Skin of body (tissue), 2 donors: ENCODE results near the gene LGALS14. TPM values are rescaled to one million over a fixed set of nuclear protein-coding genes. Genes with fewer than 3 reads are reported as not detected.
"Not testable (repeated sequence)": the region's sequence is repeated elsewhere in the genome, so short reads cannot be mapped to it uniquely, and the experiment has no call there.

Source experiments
- DNase-seq: peaks from one replicate; lab custom pipeline; 2025; lab: John Stamatoyannopoulos, UW
- total RNA-seq: library from RNA; depleted of rRNA; stranded (reverse); fragments of >200 nt; gene quantifications from one replicate; pipeline ENCODE4 v1.2.3, GENCODE V29; 2014

LGALS14 gene
- total RNA-seq, 1 donor from 2014 or later: not detected

DNA sequence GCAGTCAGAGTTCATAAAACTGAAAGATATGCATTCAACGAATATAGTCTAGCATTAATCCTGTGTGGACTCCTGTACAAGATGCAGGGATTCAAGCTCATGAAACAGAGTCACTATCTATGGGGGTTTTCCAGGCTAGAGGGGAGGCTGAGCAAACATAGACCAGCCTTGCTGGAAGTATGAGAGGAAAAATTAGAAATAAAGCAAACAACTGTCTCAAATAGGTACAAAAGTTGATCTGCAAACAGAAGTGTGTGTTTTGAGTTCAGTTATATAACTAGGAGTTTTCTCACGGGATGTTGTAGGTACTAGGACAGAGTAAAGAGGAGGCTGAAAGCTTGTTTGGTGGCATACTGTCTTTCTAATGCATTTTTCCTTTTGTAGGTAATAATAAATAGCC is 8.5 kb upstream of the LGALS14 start:
- DNase-seq: no peak

DNA sequence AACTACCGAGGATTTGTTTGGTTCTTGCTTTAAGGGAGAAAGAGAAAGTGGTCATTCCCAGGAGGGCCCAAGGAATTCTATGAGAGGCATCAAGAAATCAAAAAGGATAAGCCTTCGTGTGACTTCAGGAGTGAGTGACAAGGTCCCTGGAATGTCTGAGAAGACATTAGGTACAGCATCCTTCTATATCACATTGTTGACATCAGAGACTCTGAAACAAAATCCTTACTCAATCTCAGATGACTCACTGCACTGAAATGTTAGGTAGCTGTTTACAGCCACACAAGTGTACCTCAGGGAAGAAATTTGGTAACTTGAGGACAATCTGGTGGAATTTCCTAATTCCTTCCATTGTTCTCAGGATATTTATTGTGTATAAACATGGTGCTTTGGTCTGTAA is 7.9 kb upstream of the LGALS14 start:
- no peak for DNase-seq

DNA sequence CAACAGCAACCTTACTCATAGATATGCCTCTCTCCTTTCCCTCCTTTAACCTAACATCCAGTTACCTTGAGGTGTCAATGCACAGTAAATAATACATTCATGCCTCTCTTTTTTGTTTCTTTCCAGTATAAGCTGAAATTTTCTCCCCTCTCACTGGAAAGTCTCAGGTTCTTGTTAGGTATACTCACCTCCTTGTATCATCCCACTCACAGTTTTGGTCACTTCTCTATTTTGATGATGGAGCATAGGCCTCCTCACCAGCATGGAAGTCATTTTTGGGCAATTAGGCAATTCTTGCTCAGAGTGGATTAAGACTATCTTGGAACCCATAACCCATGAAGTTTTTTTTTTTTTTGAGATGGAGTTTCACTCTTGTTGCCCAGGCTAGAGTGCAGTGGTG is 5.7 kb upstream of the LGALS14 start:
- DNase-seq: no peak

DNA sequence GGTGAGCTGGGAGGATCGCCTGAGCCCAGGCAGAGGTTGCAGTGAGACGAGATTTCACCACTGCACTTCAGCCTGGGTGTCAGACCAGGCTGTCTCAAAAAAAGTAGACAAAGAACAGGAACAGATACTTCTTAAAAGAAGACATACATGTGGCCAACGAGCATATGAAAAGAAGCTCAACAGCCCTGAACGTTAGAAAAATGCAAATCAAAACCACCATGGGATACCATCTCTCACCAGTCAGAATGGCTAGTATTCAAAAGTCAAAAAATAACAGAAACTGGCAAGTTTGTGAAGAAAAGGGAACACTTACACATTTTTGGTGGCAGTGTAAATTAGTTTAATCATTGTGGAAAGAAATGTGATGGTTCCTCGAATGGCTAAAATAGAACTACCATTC is 3.0 kb upstream of the LGALS14 start:
- DNase-seq: no peak

DNA sequence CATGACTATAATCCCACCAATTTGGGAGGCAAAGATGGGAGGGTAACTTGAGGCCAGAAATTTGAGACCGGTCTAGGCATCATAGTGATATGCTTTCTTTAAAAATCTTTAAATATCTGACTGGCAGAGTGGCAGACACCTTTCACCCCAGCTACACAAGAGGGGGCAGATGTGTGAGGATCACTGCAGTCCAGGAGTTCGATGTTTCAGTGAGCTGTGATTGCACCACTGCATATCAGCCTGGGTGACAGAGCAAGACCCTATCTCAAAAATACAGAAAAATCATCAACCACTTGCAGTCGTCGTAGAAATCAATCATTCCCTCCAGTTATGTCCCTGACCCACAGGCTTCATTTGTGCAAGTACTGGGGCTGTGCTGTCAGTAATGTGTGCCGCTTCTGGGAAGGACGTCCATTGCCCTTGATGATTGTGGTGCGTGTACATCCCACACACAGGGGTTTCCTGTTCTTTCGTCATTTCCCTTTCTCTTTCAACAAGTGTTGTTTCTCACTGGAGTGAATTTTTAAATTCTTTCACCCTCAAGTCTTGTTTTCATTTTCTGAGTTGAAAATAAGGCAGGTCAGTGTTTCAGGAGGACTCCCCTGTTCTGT is 1.4 kb downstream of the LGALS14 start:
- DNase-seq: no peak

DNA sequence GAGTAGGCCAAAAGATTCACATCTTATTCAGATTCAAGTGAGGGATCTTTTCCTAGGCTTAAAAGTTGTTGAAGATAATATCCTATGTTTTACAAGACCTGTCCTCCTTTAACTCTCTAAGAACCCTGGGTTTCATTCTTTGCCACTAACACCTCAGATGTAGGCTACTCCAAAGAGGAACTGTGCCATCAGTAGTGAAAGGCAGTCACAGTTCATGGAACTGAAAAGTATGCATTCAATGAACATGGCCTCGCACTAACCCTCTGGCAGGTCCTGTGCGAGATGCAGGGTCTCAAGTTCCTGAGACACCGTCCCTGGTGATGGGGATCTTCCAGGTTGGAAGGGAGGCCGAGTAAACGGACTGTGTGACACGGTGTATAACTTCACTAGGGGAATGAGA is 4.3 kb downstream of the LGALS14 start:
- no peak for DNase-seq

DNA sequence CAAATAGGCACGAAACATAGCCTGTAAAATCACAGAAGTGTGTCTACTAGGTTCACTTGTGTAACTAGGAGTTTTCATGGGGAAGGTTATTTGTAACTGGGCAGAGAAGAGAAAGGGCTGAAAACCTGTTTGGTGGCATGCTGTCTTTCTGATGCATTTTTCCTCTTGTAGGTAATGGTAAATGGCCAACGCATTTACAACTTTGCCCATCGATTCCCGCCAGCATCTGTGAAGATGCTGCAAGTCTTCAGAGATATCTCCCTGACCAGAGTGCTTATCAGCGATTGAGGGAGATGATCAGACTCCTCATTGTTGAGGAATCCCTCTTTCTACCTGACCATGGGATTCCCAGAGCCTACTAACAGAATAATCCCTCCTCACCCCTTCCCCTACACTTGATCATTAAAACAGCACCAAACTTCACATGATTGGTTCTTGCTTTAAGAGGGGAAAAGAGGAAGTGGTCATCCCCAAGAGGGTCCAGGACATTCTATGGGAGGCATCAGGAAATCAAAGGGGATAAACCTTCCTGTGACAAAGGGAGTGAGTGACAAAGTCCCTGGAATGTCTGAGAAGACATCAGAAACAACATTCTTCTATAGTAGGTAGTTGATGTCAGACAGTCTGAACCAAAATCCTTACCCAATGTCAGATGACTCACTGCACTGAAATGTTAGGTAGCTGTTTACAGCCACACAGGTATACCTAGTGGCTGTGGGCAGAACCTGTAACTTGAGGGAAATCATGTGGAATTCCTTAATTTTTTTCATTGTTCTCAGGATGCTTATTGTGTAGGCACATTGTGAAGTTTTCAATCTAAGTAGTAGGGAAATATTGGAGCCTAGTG is 5.0 kb downstream of the LGALS14 start:
- no peak for DNase-seq

DNA sequence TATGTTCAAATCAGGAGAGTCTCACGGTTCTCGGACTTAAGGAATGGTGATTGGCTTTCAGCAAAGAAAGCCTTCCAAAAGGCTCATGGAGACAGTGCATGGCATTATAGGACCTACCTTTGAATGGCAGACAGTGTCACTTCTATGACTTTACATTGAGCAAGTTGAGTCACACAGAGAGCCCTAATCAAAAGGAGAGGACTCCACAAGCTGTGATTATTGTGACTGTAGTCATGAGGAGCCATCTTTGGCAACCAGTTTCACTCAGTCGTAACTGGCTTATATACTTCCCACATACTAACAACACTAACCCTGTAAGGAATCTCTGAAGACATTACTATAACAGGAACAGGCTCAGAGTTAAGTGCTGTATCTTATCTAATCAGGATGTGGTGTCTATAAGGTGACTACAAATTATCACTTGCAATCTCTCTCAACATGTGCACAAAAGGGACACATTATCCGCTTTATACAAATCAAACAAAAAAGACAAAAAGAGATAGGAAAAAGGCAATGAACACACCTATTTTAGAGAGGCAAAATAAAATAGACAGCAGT is 6.1 kb downstream of the LGALS14 start:
- no peak for DNase-seq

DNA sequence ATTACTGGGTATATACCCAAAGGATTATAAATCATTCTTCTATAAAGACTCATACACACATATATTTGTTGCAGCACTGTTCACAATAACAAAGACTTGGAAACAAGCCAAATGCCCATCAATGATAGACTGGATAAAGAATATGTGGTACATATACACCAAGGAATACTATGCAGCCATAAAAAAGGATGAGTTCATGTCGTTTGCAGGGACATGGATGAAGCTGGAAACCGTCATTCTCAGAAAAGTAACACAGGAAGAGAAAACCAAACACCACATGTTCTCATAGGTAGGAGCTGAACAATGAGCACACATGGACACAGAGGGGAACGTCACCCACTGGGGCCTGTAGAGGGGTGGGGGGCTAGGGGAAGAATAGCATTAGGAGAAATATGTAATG is 15.9 kb downstream of the LGALS14 start:
- DNase-seq: not testable (repeated sequence)

DNA sequence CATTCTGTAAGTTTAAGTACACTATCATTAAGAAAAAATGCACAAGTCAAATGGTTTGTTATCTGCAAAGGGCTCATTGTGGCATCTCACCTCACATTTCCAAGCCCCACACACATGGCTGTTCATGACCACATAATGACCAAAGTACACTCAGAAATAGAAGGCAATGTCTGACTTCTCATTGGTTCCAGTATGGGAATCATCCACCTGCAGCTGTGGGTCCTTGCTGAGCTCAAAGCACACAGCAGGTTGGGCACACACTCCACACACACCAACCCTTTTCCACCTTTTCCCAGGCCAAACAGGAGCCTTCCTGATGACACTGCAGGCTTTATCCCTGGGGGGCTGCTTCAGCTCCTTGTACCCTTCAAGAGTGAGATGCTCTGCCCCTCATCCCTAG is 21.7 kb downstream of the LGALS14 start:
- no peak for DNase-seq

DNA sequence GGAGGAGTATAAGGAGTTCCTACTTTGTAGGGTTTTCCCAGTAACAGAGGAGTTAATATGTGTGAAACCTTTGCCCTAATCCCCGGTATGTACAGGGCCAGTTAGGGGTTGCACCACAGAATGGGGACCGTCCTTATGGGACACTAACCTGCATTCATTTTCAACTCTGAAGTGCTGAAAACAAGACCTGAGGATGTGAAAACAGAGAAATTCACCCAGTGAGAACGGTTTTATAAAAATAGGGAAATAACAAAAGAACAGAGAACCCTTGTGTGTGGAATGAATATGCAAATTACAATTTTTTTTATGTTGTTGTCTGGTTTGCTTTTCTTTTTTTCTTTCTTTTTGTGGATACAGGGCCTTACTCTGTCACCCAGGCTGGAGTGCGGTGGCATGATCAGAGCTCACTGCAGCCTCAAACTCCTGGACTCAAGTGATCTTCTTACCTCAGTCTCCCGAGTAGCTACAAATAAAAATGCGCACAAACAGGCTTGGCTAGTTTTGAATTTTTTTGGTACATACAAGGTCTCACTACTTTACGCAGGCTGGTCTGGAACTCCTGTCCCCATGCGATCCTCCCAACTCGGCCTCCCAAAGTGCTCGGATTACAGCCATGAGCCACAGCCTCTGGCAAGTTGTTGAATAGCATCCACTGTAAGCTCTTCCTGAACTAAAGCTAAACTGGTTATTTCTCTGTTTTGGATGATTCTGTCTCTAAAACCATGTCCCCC is 23.0 kb downstream of the LGALS14 start:
- DNase-seq: no peak

DNA sequence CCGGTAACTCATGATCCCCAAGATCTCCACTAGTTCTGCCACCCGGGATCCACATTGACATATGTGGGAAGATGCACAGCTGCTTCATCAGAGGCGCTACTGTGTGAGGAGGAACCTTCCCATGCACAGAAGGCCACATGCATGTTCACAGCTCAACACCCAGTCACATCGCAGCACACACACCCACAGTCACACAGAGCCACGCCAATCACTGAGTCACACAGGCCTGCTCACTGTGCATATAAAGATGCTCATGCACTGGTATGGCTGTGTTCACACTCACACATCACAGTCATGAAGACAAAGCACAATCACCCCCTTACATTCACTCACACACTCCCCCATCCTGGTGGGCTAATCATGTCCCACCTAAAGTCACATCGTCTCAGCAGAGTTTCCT is 23.8 kb downstream of the LGALS14 start:
- no peak for DNase-seq

DNA sequence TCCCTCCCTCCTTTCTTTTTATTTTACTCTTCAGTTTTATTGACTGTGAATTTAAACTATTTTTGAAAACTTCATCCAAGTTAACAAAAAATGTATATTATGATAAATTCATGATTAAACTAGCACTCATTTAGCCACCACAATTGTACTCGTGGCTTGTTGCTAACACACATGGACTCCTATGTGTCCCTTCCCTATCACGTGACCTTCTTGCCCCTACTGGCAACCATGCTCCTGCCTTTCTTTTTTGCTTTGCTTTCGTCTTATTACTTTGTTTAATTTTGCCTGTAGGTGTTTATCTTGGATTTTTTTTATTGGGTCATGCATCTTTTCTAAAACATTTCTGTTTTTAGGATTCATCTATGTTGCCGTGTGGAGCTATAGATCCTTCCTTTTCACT is 25.3 kb downstream of the LGALS14 start:
- no peak for DNase-seq

DNA sequence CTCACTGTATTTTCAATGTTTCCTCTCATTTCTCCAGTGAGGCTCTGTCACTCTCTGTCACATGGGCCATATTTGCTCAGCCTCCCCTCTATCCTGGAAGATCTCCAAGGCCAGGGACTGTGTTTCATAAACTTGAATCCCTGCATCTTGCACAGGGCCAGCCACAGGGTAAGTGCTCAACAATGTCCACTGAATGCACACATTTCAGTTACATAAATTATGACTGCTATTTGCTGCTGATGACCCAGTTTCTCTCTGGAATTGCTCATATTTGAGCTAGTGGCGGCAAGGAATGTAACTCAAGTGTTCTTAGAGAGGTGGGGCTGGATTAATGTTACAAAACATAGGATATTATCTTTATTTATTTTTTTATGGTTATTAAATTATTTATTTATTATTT is 27.4 kb downstream of the LGALS14 start:
- no peak for DNase-seq

DNA sequence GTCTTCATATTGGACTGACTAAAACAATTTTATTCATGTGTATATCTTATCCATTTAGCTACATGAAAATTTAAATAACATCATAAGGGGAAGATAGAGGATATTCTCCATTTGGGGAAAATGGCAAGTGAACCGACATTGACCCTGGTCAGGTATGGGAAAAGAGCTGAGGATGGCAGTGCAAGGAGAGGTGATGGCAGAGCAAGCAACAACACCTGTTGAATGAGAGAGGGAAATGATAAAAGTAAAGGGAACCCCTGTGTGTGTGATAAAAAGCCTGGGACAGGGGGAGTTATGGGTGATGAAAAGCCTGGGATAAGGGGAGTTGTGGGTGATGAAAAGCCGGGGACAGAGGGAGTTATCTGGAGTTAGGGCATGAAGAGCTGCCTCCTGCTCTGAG is 29.6 kb downstream of the LGALS14 start:
- DNase-seq: no peak

DNA sequence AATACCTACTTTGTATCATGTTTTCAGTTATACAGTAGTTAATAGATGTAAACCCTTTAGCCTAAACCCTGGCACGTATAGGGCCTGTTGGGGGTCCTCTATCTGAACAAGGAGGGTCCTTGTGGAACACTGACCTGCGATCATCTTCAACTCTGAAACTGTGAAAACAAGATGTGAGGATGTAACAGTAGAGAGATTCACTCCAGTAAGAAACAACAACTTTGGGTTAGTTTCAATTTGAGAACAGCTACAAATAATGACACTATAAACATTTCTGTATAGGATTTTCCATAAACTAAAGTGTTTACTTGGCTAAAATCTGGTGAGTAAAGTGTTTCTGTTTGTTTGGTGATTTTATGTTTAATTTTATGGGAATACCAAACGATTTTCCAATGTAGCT is 31.4 kb downstream of the LGALS14 start:
- no peak for DNase-seq

DNA sequence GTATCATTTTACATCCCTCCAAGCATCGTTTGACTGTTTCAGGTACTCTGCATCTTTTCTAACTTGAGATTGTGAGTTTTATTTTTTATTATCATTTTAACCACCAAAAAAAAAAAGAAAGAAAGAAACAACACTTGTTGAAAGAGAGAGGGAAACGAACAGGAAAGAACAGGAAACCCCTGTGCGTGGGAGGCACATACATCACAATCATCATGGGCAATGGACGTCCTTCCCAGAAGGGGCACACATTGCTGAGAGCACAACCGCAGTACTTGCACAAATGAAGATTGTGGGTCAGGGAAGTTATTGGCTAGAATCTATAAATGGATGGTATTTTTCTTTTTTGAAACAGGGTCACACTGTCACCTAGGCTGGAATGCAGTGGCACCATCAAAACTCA is 31.8 kb downstream of the LGALS14 start:
- no peak for DNase-seq

DNA sequence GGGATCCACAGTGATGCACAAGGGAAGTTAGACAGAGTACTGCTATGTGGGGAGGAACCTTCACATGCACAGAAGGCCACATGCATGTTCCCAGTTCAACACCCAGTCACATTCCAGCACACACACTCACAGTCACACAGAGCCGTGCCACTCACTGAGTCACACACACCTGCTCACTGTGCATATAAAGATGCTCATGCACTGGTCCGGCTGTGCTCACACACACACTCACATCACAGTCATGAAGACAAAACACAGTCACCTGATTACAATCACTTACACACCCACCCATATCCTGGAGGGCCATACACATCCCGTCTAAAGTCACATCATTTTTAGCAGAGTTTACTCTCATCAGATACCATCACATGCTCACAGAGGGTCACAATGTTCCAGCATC is 33.1 kb downstream of the LGALS14 start:
- no peak for DNase-seq

DNA sequence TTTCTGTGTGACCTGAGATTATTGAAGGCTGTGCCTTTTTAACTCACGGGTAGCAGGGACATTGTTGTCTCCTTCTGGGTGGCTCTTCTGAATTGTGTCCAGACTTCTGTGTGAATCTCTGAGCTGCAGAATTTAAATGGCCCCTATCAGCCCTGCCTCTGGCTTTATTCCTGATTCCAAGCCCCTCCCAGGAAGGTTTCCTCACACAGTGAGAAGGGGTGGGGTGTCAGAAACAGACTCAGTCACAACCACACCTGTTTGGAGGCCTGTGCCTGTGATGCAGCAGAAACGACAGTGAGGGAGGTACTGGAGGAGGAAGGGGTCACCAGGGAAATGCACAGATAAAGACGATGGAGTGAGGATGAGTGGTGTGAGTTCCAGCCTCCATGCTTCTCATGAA is 33.6 kb downstream of the LGALS14 start, which contains the start of gene CLC:
Gene CLC (minus strand): TSS at position 139 of the 400 bp plus-strand sequence. CDS start 77 bp downstream, at position 62.
- DNase-seq: no peak

DNA sequence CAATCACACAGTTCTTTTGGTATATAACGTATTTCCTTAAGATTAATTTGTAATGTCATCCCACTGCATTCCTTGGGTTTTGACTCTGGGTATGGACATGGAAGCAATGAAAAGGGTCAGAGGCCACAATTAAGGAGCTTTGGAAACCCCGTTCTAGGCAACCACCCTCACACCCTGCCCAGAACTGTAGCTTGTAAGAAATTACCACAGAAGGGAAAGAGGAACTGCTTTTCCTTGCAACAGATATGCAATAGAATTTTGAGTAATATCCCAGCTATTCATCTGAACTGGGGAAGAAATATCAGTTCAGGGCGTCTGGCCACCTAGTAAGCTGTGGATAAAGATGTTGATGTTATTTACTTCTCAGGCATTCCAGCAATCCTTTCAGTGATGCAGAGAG is 34.5 kb downstream of the LGALS14 start:
- no peak for DNase-seq

DNA sequence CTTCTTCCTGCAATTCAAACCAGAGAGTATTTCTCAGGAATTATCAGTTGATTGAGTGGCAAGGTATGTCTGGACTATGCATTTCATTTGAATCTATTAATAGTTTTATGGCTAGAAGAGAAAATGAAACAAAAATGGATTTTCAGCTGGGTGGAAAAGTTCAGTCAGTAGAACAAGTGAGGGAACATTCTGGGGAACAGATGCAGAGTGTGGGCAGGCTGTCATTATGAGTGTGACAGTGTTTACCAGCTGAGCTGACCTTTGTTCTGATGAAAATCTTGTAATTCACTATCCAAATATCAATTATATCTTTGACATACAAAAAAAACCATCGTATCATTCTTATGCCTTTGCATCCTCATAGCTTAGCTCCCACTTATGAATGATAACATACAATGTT is 36.1 kb downstream of the LGALS14 start:
- DNase-seq: no peak

DNA sequence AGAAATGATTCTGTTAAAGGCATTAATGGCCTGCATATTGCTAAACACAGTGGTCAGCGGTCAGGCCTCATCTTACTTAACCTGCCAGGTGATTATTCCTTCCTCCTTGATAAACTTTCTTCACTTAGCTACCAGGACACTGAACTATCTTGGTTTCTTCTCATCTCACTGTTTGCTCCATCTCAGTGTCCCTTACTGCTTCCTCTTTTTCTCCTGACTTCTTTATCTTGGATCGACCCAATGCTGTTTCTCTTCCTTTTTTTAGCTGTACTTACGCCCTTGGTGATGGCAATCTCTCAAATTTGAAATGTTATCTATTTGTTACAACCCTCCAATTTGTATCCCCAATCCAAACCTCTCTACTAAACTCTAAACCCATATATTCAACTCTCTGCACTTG is 41.4 kb downstream of the LGALS14 start:
- no peak for DNase-seq
